BLaER1 (cell line): ENCODE measurements around the gene ZNF22.

Experiments used
- H3K27ac ChIP-seq: shearing (Covaris generic); formaldehyde crosslinking; 2 replicates; pipeline ENCODE4 v1.8.1; 2022
- H3K27me3 ChIP-seq: shearing (Covaris generic); formaldehyde crosslinking; 2 replicates; pipeline ENCODE4 v1.8.1; 2022
- H3K36me3 ChIP-seq: shearing (Covaris generic); formaldehyde crosslinking; 2 replicates; pipeline ENCODE4 v1.8.1; 2022
- H3K4me1 ChIP-seq: shearing (Covaris generic); formaldehyde crosslinking; 2 replicates; pipeline ENCODE4 v1.8.1; 2022
- H3K4me2 ChIP-seq: shearing (Covaris generic); formaldehyde crosslinking; 2 replicates; pipeline ENCODE4 v1.8.1; 2022
- H3K4me3 ChIP-seq: shearing (Covaris generic); formaldehyde crosslinking; 2 replicates; pipeline ENCODE4 v1.8.1; 2022
- H3K9ac ChIP-seq: shearing (Covaris generic); formaldehyde crosslinking; 2 replicates; pipeline ENCODE4 v1.8.1; 2022
- H3K9me3 ChIP-seq: shearing (Covaris generic); formaldehyde crosslinking; 2 replicates; pipeline ENCODE4 v1.8.1; 2022
- H4K20me1 ChIP-seq: shearing (Covaris generic); formaldehyde crosslinking; 2 replicates; pipeline ENCODE4 v1.8.1; 2022
- Cebpa-rat ChIP-seq: shearing (Covaris generic); IDR thresholded peaks from 2 replicates; pipeline ENCODE4 v1.8.1; 2022

Gene ZNF22

DNA sequence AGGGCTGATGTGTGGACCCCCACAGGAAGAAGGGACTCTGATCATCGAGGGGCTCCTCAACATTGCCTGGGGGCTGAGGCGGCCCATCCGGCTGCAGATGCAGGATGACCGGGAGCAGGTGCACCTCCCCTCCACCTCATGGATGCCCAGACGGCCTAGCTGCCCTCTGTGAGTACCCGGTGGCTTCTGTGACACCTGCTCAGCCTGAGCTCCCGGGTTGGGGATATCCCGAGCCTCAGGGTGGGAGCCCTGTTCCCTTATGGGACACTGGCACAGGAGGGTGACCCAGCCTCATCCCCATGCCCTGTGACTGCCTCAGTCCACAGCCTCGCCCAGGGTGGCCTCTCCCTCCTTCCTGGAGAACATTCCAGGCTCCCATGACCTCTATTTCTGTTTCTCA, 18.2 kb upstream of the ZNF22 start:
- Histone ChIP-seq H3K27ac (peak overlapping the region; percentile 69), H3K4me1 (peaks cover 82% of the 10 kb centered on the region), H3K36me3 (peaks cover 15% of the 10 kb centered on the region; the same call in 1 of the 2 replicates), H3K4me3 (peak overlapping the region; percentile 19; the same call in 1 of the 2 replicates), H4K20me1 (peaks cover 4% of the 10 kb centered on the region), H3K9me3 (no peaks in the 10 kb centered on the region), H3K9ac (peak overlapping the region; percentile 66), H3K27me3 (no peaks in the 10 kb centered on the region), H3K4me2 (peak overlapping the region; percentile 100)
- TF ChIP-seq Cebpa-rat = no peak

- peak overlapping the region; percentile 69 for H3K27ac ChIP-seq
- no peak overlapping the region for H3K4me3 ChIP-seq
- peaks cover 74% of the 10 kb centered on the region for H3K4me1 ChIP-seq
- H3K4me2 ChIP-seq = peak overlapping the region; percentile 100
- no peaks in the 10 kb centered on the region for H4K20me1 ChIP-seq
- H3K27me3 ChIP-seq = no peaks in the 10 kb centered on the region
- H3K9me3 ChIP-seq = no peaks in the 10 kb centered on the region
- peaks cover 12% of the 10 kb centered on the region; the same call in 1 of the 2 replicates for H3K36me3 ChIP-seq
- no peak for TF ChIP-seq Cebpa-rat
- H3K9ac ChIP-seq = peak overlapping the region; percentile 66; the same call in 1 of the 2 replicates
These were observed 17.4 kb upstream of the ZNF22 start for GRCh38 chr10:44983066-44983894.

GRCh38 chr10:44983895-44984278, 16.8 kb upstream of the ZNF22 start:
- H4K20me1 ChIP-seq = no peaks in the 10 kb centered on the region
- H3K27me3 ChIP-seq = no peaks in the 10 kb centered on the region
- no peak overlapping the region for H3K4me3 ChIP-seq
- H3K4me1 ChIP-seq = peaks cover 69% of the 10 kb centered on the region
- H3K4me2 ChIP-seq = peak overlapping the region; percentile 100; the same call in 1 of the 2 replicates
- H3K36me3 ChIP-seq = peaks cover 14% of the 10 kb centered on the region; the same call in 1 of the 2 replicates
- 0 out of 2 replicates have a peak overlapping the region, but pooled peaks have one; percentile 3 for H3K9ac ChIP-seq
- no peak for TF ChIP-seq Cebpa-rat
- peak overlapping the region; percentile 69 for H3K27ac ChIP-seq
- H3K9me3 ChIP-seq = no peaks in the 10 kb centered on the region

DNA sequence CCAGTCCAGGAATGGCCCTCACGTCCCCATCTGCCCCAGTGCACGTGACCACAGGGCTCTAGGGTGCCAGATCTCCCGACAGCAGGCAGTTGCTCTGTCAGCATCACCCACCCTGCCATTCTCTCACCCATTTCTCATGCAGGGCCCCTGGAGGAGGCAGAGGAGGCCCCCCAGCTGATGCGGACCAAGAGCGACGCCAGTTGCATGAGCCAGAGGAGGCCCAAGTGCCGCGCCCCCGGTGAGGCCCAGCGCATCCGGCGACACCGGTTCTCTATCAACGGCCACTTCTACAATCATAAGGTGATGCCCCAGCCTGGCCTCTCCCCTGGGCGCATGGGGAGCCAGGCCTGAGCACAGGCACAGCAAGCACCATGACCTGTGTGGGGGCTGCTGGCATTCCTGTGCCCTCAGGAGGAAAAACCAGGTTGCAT, 16.0 kb upstream of the ZNF22 start:
- no peak overlapping the region for H3K27ac ChIP-seq
- H3K9ac ChIP-seq = no peak overlapping the region
- H3K9me3 ChIP-seq = no peaks in the 10 kb centered on the region
- H3K4me3 ChIP-seq = no peak overlapping the region
- peaks cover 17% of the 10 kb centered on the region; the same call in 1 of the 2 replicates for H3K36me3 ChIP-seq
- no peak overlapping the region for H3K4me2 ChIP-seq
- H4K20me1 ChIP-seq = no peaks in the 10 kb centered on the region
- H3K27me3 ChIP-seq = no peaks in the 10 kb centered on the region
- TF ChIP-seq Cebpa-rat = no peak
- H3K4me1 ChIP-seq = peaks cover 69% of the 10 kb centered on the region

DNA sequence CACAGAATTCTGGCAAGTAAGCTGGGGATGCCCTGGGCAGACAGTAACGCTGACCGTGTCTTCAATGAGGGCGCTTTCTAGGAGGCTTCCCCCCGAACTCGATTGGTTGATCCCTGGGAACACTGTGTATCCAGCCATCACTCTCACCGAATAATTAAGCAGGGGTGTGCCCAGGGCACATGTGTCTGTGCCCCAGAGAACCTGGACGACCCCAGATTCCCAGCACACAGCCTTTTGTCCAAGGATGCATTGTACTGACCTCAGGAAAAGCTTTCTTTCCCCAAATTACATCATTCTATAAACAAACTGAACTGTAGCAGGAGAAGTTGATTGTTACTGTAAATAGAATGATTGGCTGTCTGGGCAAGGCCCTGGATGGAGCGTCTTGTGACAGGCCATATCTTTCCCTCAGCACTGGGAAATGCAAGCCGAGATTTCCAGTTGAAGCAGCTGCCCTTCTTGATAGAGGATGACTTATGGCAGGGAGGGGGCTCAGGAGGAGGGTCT, 15.5 kb upstream of the ZNF22 start:
- Histone ChIP-seq H3K27me3 (no peaks in the 10 kb centered on the region), H3K36me3 (peaks cover 17% of the 10 kb centered on the region; the same call in 1 of the 2 replicates), H3K4me2 (no peak overlapping the region), H3K9ac (no peak overlapping the region), H3K4me3 (no peak overlapping the region), H3K27ac (no peak overlapping the region), H3K9me3 (no peaks in the 10 kb centered on the region), H4K20me1 (no peaks in the 10 kb centered on the region), H3K4me1 (peaks cover 69% of the 10 kb centered on the region)
- TF ChIP-seq Cebpa-rat = no peak

- peaks cover 69% of the 10 kb centered on the region for H3K4me1 ChIP-seq
- H3K36me3 ChIP-seq = peaks cover 17% of the 10 kb centered on the region; the same call in 1 of the 2 replicates
- H3K27me3 ChIP-seq = no peaks in the 10 kb centered on the region
- no peak overlapping the region for H3K4me2 ChIP-seq
- H3K9me3 ChIP-seq = no peaks in the 10 kb centered on the region
- H4K20me1 ChIP-seq = no peaks in the 10 kb centered on the region
- no peak for TF ChIP-seq Cebpa-rat
- H3K9ac ChIP-seq = no peak overlapping the region
- H3K4me3 ChIP-seq = no peak overlapping the region
- no peak overlapping the region for H3K27ac ChIP-seq
These were observed 14.5 kb upstream of the ZNF22 start for GRCh38 chr10:44986179-44986578.

GRCh38 chr10:44986670-44987069, 14.1 kb upstream of the ZNF22 start:
- no peak overlapping the region for H3K27ac ChIP-seq
- no peak for TF ChIP-seq Cebpa-rat

DNA sequence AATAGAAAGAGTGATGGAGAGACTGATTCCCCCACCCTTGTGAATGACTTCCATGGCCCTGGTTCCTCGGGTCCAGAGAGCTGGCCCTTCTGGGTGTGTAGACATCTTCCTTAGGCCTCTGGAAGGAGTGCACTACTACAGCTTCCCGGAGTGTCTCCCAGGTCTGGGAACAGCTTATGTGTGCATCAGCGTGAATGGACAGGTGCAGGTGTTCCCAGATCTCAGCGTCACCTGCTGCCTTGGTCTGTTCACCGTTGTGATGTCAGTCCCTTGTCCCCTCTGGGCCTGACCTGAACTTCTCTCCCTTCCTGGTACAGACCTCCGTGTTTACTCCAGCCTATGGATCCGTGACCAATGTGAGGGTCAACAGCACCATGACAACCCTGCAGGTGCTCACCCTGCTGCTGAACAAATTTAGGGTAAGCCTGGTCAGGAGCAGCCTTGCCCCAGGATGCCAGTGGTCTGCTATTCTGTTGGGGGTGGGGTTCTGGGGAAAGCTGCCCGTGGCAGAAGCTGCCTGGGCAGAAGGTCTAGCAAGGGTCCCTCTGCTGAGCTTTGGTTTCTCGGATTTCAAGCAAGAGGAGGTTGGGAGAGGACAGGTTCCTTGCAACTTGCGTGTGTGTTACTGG, 11.7 kb upstream of the ZNF22 start:
- Histone ChIP-seq H3K27ac (peak overlapping the region; percentile 20), H3K4me1 (peaks cover 69% of the 10 kb centered on the region), H3K36me3 (peaks cover 17% of the 10 kb centered on the region; the same call in 1 of the 2 replicates), H4K20me1 (no peaks in the 10 kb centered on the region), H3K9ac (no peak overlapping the region), H3K4me2 (peak overlapping the region; percentile 50), H3K4me3 (no peak overlapping the region), H3K27me3 (no peaks in the 10 kb centered on the region), H3K9me3 (no peaks in the 10 kb centered on the region)
- no peak for TF ChIP-seq Cebpa-rat

More at GRCh38 chr10:44986670-44987069, 14.1 kb upstream of the ZNF22 start:
- Histone ChIP-seq H3K4me3 (no peak overlapping the region), H3K36me3 (peaks cover 17% of the 10 kb centered on the region; the same call in 1 of the 2 replicates), H4K20me1 (no peaks in the 10 kb centered on the region), H3K27me3 (no peaks in the 10 kb centered on the region), H3K9ac (no peak overlapping the region), H3K4me2 (no peak overlapping the region), H3K9me3 (no peaks in the 10 kb centered on the region), H3K4me1 (peaks cover 69% of the 10 kb centered on the region)

GRCh38 chr10:44989597-44990301, 11.0 kb upstream of the ZNF22 start:
- H3K36me3 ChIP-seq = peaks cover 15% of the 10 kb centered on the region; the same call in 1 of the 2 replicates
- peaks cover 70% of the 10 kb centered on the region for H3K4me1 ChIP-seq

More at GRCh38 chr10:44989597-44990301, 11.0 kb upstream of the ZNF22 start:
- Histone ChIP-seq H4K20me1 (no peaks in the 10 kb centered on the region), H3K4me3 (no peak overlapping the region), H3K27ac (peak overlapping the region; percentile 20), H3K4me2 (peak overlapping the region; percentile 50), H3K27me3 (no peaks in the 10 kb centered on the region), H3K9ac (no peak overlapping the region), H3K9me3 (no peaks in the 10 kb centered on the region)
- no peak for TF ChIP-seq Cebpa-rat
